Suprapubic skin (tissue), 4 donors: ENCODE measurements around the gene HSPB6. TPM values are rescaled to one million over a fixed set of nuclear protein-coding genes. Genes with fewer than 3 reads are reported as not detected.

Experiments used
- DNase-seq, 2 donors: peaks; one replicate each; pipeline ENCODE4 v3.0.0-alpha.2; 2019; ENCODE audit warnings: low spot score in 2 of 2
- H3K27ac ChIP-seq: fragments of 200-600 bp; sonication (generic); one replicate; pipeline ENCODE4 v1.5.1; 2019
- H3K27me3 ChIP-seq: fragments of 200-600 bp; sonication (generic); one replicate; pipeline ENCODE4 v1.5.1; 2019
- H3K36me3 ChIP-seq: fragments of 200-600 bp; sonication (generic); one replicate; pipeline ENCODE4 v1.5.1; 2019
- H3K4me1 ChIP-seq: fragments of 200-600 bp; sonication (generic); one replicate; pipeline ENCODE4 v1.5.1; 2019
- H3K4me3 ChIP-seq: fragments of 200-600 bp; sonication (generic); one replicate; pipeline ENCODE4 v1.5.1; 2019; ENCODE audit warnings: mild to moderate bottlenecking
- H3K9me3 ChIP-seq: fragments of 200-600 bp; sonication (generic); one replicate; pipeline ENCODE4 v1.5.1; 2019
- CTCF ChIP-seq, 2 donors: fragments of 200-600 bp in 1 of 2; fragments of 450-650 bp in 1 of 2; sonication (generic) in 1 of 2; IDR thresholded peaks; one replicate each; pipeline ENCODE4 v1.5.1; 2016 to 2019; ENCODE audit warnings: antibody characterized with exemption in 2 of 2, mild to moderate bottlenecking in 1 of 2, moderate library complexity in 1 of 2
- EP300 ChIP-seq: sonication (generic); formaldehyde crosslinking; IDR thresholded peaks from one replicate; pipeline ENCODE4 v1.6.1; 2017; ENCODE audit warnings: antibody characterized with exemption
- POLR2A ChIP-seq, 2 donors: fragments of 450-650 bp; IDR thresholded peaks; one replicate each; pipeline ENCODE4 v1.6.1; 2017; ENCODE audit warnings: antibody characterized with exemption in 2 of 2, mild to moderate bottlenecking in 2 of 2, moderate library complexity in 2 of 2
- POLR2AphosphoS5 ChIP-seq, 3 donors: sonication (generic); formaldehyde crosslinking; IDR thresholded peaks; one replicate each; pipeline ENCODE4 v1.6.1; 2017; ENCODE audit warnings: antibody characterized with exemption in 3 of 3
- WGBS: methylation state at CpG from one replicate; pipeline ENCODE4 v1.1.5; 2018; 5-methylcytosine and 5-hydroxymethylcytosine counted together
- total RNA-seq, 4 donors: library from RNA; depleted of rRNA; stranded (reverse); fragments of >200 nt; gene quantifications; one replicate each; pipeline ENCODE4 v1.1.0, GENCODE V29; 2016

The HSPB6 gene
- total RNA-seq, 4 donors from 2014 or later: 4.1 to 13.4 (median 5.5) TPM

DNA sequence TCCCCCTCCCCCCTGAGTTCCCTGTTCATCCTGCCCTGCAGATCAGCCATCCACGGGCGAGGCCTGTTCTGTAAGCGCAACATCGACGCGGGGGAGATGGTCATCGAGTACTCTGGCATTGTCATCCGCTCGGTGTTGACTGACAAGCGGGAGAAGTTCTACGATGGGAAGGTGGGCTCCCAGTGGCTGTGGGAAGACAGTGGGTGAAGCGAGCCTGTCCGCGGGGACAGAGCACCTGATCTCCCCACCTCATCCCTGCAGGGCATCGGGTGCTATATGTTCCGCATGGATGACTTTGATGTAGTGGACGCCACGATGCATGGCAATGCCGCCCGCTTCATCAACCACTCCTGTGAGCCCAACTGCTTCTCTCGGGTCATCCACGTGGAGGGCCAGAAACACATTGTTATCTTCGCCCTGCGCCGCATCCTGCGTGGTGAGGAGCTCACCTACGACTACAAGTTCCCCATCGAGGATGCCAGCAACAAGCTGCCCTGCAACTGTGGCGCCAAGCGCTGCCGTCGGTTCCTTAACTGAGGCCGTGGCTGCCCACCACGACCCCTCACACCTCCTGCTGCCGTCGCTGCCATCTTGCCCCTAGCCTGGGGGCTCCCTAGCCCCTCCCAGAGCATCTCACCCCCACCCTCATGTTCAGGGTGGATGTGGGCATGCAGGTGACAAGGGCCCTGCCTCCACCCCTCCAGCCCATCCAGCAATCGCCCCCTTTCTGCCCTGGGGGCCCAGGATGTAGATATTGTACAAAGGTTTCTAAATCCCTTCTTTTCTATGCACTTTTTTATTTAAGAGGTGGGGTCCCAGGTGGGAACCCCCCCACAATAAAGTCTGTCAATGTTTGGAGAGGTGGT lies 18.6 kb downstream of the HSPB6 start:
- H3K27ac ChIP-seq: no peak overlapping the region

DNA sequence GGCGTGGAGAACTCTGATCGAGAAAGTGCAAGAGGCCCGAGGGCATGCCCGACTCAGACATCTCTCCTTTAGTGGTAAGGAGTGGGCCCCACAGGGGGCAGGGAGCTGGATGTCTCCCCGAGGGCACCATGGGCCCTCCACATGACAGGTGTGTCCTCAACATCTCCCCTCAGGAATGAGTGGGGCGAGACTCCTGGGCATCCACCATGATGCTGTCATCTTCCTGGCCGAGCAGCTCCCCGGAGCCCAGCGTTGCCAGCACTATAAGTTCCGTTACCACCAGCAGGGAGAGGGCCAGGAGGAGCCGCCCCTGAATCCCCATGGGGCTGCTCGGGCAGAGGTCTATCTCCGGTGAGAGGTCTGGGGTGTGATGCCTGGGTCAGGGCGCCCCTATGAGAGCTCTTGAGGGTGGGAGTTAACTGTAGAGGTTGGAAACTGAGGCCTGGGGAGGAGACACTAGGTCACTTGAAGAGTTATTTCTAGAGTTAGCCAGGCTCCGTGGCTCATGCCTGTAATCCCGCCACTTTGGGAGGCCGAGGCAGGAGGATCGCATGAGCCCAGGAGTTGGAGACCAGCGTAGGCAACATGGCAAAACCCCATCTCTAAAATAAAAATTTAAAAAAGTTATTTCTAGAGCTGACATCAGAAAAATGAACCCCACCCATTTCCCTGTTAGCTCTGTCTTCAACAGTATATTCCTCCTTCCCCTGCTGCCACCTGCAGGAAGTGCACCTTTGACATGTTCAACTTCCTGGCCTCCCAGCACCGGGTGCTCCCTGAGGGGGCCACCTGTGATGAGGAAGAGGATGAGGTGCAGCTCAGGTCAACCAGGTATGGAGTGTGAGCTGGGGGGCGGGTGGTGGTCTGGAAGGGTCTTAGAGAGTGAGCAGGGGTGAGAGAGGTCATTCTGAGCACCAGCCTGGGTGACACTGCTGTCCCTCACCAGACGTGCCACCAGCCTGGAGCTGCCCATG lies 19.6 kb downstream of the HSPB6 start:
- TF ChIP-seq CTCF (IDR thresholded peaks at IDR 0.05) (peak in 1 of 2 donors; percentile 7), EP300 (no peak)

More for the DNA sequence above, 18.6 kb downstream of the HSPB6 start:
- Histone ChIP-seq H3K4me1 (peaks cover 17% of the 10 kb centered on the region), H3K36me3 (peaks cover 56% of the 10 kb centered on the region), H3K27me3 (no peaks in the 10 kb centered on the region), H3K4me3 (no peak overlapping the region), H3K9me3 (no peaks in the 10 kb centered on the region)
- no peak for DNase-seq
- 88% methylated on average over 32 of the region's 37 CpGs for WGBS
- TF ChIP-seq POLR2AphosphoS5 (IDR thresholded peaks at IDR 0.05) (no peak), POLR2A (IDR thresholded peaks at IDR 0.05) (no peak)

DNA sequence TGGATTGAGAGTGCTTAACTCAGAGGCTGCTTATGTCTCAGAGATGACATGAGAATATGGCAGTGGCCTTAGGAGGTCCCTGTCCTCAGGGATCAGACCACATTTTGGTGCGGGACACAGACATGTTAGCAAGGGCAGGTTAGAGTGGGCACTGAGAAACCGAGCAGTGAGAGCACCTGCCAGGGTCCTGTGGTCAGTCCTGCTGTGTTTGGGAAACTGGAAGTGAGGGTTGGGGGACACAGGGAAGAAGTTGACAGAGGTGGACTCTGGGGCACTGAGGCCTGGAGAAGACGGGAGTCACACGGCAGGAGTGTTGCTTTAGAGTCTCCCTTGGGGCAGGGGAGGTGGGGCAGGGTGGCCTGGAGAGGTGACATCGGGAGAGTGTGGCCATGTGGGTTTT lies 21.9 kb downstream of the HSPB6 start:
- WGBS: 83% methylated on average over 5 of the region's 5 CpGs
- H3K9me3 ChIP-seq: no peaks in the 10 kb centered on the region
- H3K4me3 ChIP-seq: no peak overlapping the region
- H3K27me3 ChIP-seq: no peaks in the 10 kb centered on the region
- TF ChIP-seq EP300 (no peak), POLR2AphosphoS5 (IDR thresholded peaks at IDR 0.05) (no peak), CTCF (IDR thresholded peaks at IDR 0.05) (no peak), POLR2A (IDR thresholded peaks at IDR 0.05) (no peak)
- H3K27ac ChIP-seq: no peak overlapping the region
- peaks cover 20% of the 10 kb centered on the region for H3K4me1 ChIP-seq
- peaks cover 83% of the 10 kb centered on the region for H3K36me3 ChIP-seq
- no peak for DNase-seq

More for the DNA sequence above, 19.6 kb downstream of the HSPB6 start:
- Histone ChIP-seq H3K27me3 (no peaks in the 10 kb centered on the region), H3K4me1 (peaks cover 20% of the 10 kb centered on the region), H3K4me3 (no peak overlapping the region), H3K27ac (no peak overlapping the region), H3K36me3 (peaks cover 60% of the 10 kb centered on the region), H3K9me3 (no peaks in the 10 kb centered on the region)
- WGBS: 79% methylated on average over 15 of the region's 22 CpGs
- no peak for DNase-seq

DNA sequence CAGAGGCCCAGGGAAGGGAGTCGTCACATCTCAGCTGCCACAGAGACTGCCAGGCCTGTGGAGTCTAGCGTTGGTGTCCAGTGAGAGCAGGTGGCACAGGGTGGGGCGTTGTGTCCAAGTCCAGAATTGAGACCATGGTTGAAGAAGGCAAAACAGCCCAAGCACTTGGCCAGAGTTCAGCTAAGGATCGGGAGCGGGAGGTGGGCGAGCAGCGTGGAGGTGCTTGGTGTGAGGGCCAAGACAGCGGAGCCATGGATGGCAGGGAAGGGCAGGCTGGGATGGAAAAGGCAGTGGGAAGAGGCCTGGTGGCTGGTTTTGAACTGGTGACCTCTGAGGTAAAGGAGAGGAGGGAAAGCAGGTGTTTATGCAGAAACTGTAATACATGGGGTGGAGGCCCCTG lies 22.6 kb downstream of the HSPB6 start:
- Histone ChIP-seq H3K9me3 (no peaks in the 10 kb centered on the region), H3K4me1 (peaks cover 15% of the 10 kb centered on the region), H3K27ac (no peak overlapping the region), H3K4me3 (no peak overlapping the region), H3K27me3 (no peaks in the 10 kb centered on the region), H3K36me3 (peaks cover 89% of the 10 kb centered on the region)
- 92% methylated on average over 8 of the region's 8 CpGs for WGBS
- no peak for DNase-seq
- TF ChIP-seq CTCF (IDR thresholded peaks at IDR 0.05) (no peak), EP300 (no peak), POLR2A (IDR thresholded peaks at IDR 0.05) (no peak), POLR2AphosphoS5 (IDR thresholded peaks at IDR 0.05) (no peak)

DNA sequence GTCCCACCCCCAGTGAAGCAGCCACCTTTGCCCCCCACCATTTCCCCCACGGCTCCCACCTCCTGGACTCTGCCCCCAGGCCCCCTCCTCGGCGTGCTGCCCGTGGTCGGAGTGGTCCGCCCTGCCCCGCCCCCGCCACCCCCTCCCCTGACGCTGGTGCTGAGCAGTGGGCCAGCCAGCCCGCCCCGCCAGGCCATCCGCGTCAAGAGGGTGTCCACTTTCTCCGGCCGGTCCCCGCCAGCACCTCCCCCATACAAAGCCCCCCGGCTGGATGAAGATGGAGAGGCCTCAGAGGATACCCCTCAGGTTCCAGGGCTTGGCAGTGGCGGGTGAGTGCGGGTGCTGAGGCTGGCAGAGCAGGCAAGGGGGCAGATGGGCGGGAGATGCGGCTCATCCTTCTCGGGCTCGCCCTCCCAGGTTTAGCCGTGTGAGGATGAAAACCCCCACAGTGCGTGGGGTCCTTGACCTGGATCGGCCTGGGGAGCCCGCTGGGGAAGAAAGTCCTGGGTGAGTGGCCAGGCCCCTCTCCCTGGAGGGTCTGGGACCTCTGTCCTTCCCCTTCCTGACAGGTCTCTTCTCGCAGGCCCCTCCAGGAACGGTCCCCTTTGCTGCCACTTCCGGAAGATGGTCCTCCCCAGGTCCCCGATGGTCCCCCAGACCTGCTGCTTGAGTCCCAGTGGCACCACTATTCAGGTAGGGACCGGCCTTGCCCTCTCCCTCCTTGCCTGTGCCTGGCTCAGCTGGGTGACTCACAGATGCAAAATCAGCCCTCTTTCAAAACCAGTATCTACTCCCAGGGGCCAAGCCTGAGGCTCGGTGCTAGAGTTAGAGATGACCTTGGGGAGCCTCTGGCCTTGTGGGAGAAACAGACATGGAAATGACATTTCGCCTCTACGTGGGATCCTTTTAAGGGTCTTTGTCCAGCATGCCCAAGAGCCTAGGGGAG lies 23.4 kb downstream of the HSPB6 start:
- Histone ChIP-seq H3K9me3 (no peaks in the 10 kb centered on the region), H3K27me3 (no peaks in the 10 kb centered on the region), H3K36me3 (peaks cover 92% of the 10 kb centered on the region), H3K27ac (no peak overlapping the region), H3K4me3 (no peak overlapping the region), H3K4me1 (peaks cover 15% of the 10 kb centered on the region)
- TF ChIP-seq POLR2AphosphoS5 (IDR thresholded peaks at IDR 0.05): no peak
- TF ChIP-seq CTCF (IDR thresholded peaks at IDR 0.05): no peak
- no peak for TF ChIP-seq POLR2A (IDR thresholded peaks at IDR 0.05)
- no peak for TF ChIP-seq EP300
- DNase-seq: no peak
- 90% methylated on average over 22 of the region's 35 CpGs for WGBS
